ENCODE data around the gene CD101. TPM values are rescaled to one million over a fixed set of nuclear protein-coding genes. Genes with fewer than 3 reads are reported as not detected.
A peak's percentile ranks its signal among the peaks of the same experiment; 100 is the strongest.

CD101 gene
- total RNA-seq, 2 donors from 2014 or later, result 0.26 to 0.33 TPM

GRCh38 chr1:117037802-117038201 lies 36.2 kb downstream of the CD101 start:
- 79 to 82% methylated on average over 1 of the region's 1 CpG for WGBS, 2 donors
- Histone ChIP-seq H3K27me3 (no peaks in the 10 kb centered on the region), H3K27ac (no peak overlapping the region), H3K9me3 (no peaks in the 10 kb centered on the region), H3K4me1 (no peaks in the 10 kb centered on the region), H3K36me3 (replicated peaks in 1 of 2; ENCODE audit: insufficient read depth in 1 of 2, low read depth in 2 of 2) (no peaks in the 10 kb centered on the region), H3K4me3 (no peak overlapping the region)
- intact Hi-C loops (cut with DNase I), result no loop called here
- ATAC-seq (no peak), DNase-seq (no peak)
- TF ChIP-seq POLR2A (IDR thresholded peaks at IDR 0.05), result no peak
- no peak for TF ChIP-seq CTCF (IDR thresholded peaks at IDR 0.05)

GRCh38 chr1:117038236-117038635 lies 36.7 kb downstream of the CD101 start:
- Histone ChIP-seq H3K27me3 (no peaks in the 10 kb centered on the region), H3K27ac (no peak overlapping the region), H3K9me3 (no peaks in the 10 kb centered on the region), H3K36me3 (replicated peaks in 1 of 2; ENCODE audit: insufficient read depth in 1 of 2, low read depth in 2 of 2) (no peaks in the 10 kb centered on the region), H3K4me3 (no peak overlapping the region), H3K4me1 (no peaks in the 10 kb centered on the region)
- TF ChIP-seq CTCF (IDR thresholded peaks at IDR 0.05) (no peak), POLR2A (IDR thresholded peaks at IDR 0.05) (no peak)
- DNase-seq, result no peak
- ATAC-seq, result no peak
- 83 to 88% methylated on average over 6 of the region's 6 CpGs for WGBS, 2 donors
- intact Hi-C loops (cut with DNase I), result no loop called here

GRCh38 chr1:117044217-117044616 lies 42.7 kb downstream of the CD101 start:
- TF ChIP-seq CTCF (IDR thresholded peaks at IDR 0.05) (no peak), POLR2A (IDR thresholded peaks at IDR 0.05) (no peak)
- no peak overlapping the region for H3K27ac ChIP-seq
- no peaks in the 10 kb centered on the region for H3K36me3 ChIP-seq (replicated peaks in 1 of 2; ENCODE audit: insufficient read depth in 1 of 2, low read depth in 2 of 2)
- no peak for DNase-seq
- H3K9me3 ChIP-seq, result no peaks in the 10 kb centered on the region
- peaks cover 5% of the 10 kb centered on the region for H3K4me1 ChIP-seq
- no peaks in the 10 kb centered on the region for H3K27me3 ChIP-seq
- intact Hi-C loops (cut with DNase I), result loop anchor here (10.0 kb wide), 1 partner anchor 79 kb away; no protein-coding TSS in a partner anchor
- no peak overlapping the region for H3K4me3 ChIP-seq
- WGBS, 2 donors, result 95 to 96% methylated on average over 1 of the region's 1 CpG
- ATAC-seq, result no peak

- Histone ChIP-seq H3K9me3 (no peaks in the 10 kb centered on the region), H3K36me3 (replicated peaks in 1 of 2; ENCODE audit: insufficient read depth in 1 of 2, low read depth in 2 of 2) (no peaks in the 10 kb centered on the region), H3K27me3 (no peaks in the 10 kb centered on the region), H3K4me1 (peaks cover 5% of the 10 kb centered on the region), H3K27ac (no peak overlapping the region), H3K4me3 (no peak overlapping the region)
- 75 to 86% methylated on average over 2 of the region's 2 CpGs for WGBS, 2 donors
- no peak for ATAC-seq
- TF ChIP-seq POLR2A (IDR thresholded peaks at IDR 0.05), result no peak
- TF ChIP-seq CTCF (IDR thresholded peaks at IDR 0.05), result no peak
- intact Hi-C loops (cut with DNase I), result loop anchor here (2.0 to 10.0 kb wide), 2 partner anchors 81 to 307 kb away; no protein-coding TSS in a partner anchor
- no peak for DNase-seq
Measured at GRCh38 chr1:117045644-117046043, 44.1 kb downstream of the CD101 start.

- no peak for TF ChIP-seq POLR2A (IDR thresholded peaks at IDR 0.05)
- no peak for TF ChIP-seq CTCF (IDR thresholded peaks at IDR 0.05)
- Histone ChIP-seq H3K9me3 (no peaks in the 10 kb centered on the region), H3K4me3 (no peak overlapping the region), H3K27ac (no peak overlapping the region), H3K36me3 (replicated peaks in 1 of 2; ENCODE audit: insufficient read depth in 1 of 2, low read depth in 2 of 2) (no peaks in the 10 kb centered on the region), H3K4me1 (peaks cover 5% of the 10 kb centered on the region), H3K27me3 (no peaks in the 10 kb centered on the region)
- DNase-seq, result no peak
- intact Hi-C loops (cut with DNase I), result loop anchor here (2.0 to 10.0 kb wide), 2 partner anchors 82 to 308 kb away; no protein-coding TSS in a partner anchor
- WGBS, 2 donors, result 30 to 31% methylated on average over 4 of the region's 4 CpGs
- ATAC-seq, result peak; percentile 40
Measured at GRCh38 chr1:117046781-117047180, 45.2 kb downstream of the CD101 start.

All from body of pancreas (tissue), 4 donors.